Neuron (in vitro differentiated cells): ENCODE results near the gene TIMELESS.

Experiments used
- H2AFZ ChIP-seq: one replicate; pipeline ENCODE4 v1.6.1; 2013; ENCODE audit warnings: low read depth, mild to moderate bottlenecking, inconsistent platforms, low read length, moderate library complexity
- H3K27me3 ChIP-seq: one replicate; pipeline ENCODE4 v1.6.1; 2013; ENCODE audit warnings: low read length; ENCODE audit not compliant: insufficient read depth
- H3K36me3 ChIP-seq: one replicate; pipeline ENCODE4 v1.6.1; 2013; ENCODE audit warnings: low read length; ENCODE audit not compliant: insufficient read depth
- H3K4me1 ChIP-seq: one replicate; pipeline ENCODE4 v1.6.1; 2013; ENCODE audit warnings: low read length; ENCODE audit not compliant: insufficient read depth
- H3K4me3 ChIP-seq: 2 replicates; pipeline ENCODE4 v1.5.1; 2013; ENCODE audit warnings: mild to moderate bottlenecking, low read length, moderate library complexity
- H3K9me3 ChIP-seq: one replicate; pipeline ENCODE4 v1.6.1; 2013; ENCODE audit warnings: low read length

The TIMELESS gene

GRCh38 chr12:56382611-56383010, 66.6 kb downstream of the TIMELESS start:
- no peak overlapping the region for H3K4me3 ChIP-seq
- H2AFZ ChIP-seq: no peak overlapping the region
- H3K4me1 ChIP-seq: peaks cover 7% of the 10 kb centered on the region
- no peaks in the 10 kb centered on the region for H3K9me3 ChIP-seq
- no peaks in the 10 kb centered on the region for H3K36me3 ChIP-seq
- H3K27me3 ChIP-seq: no peaks in the 10 kb centered on the region

- Histone ChIP-seq H3K9me3 (no peaks in the 10 kb centered on the region), H3K4me1 (peaks cover 8% of the 10 kb centered on the region), H3K4me3 (no peak overlapping the region), H3K36me3 (no peaks in the 10 kb centered on the region), H3K27me3 (no peaks in the 10 kb centered on the region), H2AFZ (peak overlapping the region; percentile 64)
Measured at GRCh38 chr12:56377989-56378316, 71.3 kb downstream of the TIMELESS start.

- H3K36me3 ChIP-seq: no peaks in the 10 kb centered on the region
- H2AFZ ChIP-seq: peak overlapping the region; percentile 64
- no peaks in the 10 kb centered on the region for H3K9me3 ChIP-seq
- H3K4me3 ChIP-seq: no peak overlapping the region
- peaks cover 8% of the 10 kb centered on the region for H3K4me1 ChIP-seq
- no peaks in the 10 kb centered on the region for H3K27me3 ChIP-seq
Measured at GRCh38 chr12:56377310-56377988, 71.8 kb downstream of the TIMELESS start.

GRCh38 chr12:56375598-56376434, 73.4 kb downstream of the TIMELESS start:
- no peaks in the 10 kb centered on the region for H3K27me3 ChIP-seq
- H3K4me3 ChIP-seq: no peak overlapping the region

GRCh38 chr12:56374726-56375597, 74.3 kb downstream of the TIMELESS start:
- Histone ChIP-seq H3K36me3 (no peaks in the 10 kb centered on the region), H2AFZ (no peak overlapping the region), H3K9me3 (no peaks in the 10 kb centered on the region), H3K4me1 (peaks cover 8% of the 10 kb centered on the region), H3K4me3 (no peak overlapping the region), H3K27me3 (no peaks in the 10 kb centered on the region)

More at GRCh38 chr12:56375598-56376434, 73.4 kb downstream of the TIMELESS start:
- H3K9me3 ChIP-seq: no peaks in the 10 kb centered on the region
- no peak overlapping the region for H2AFZ ChIP-seq
- peaks cover 8% of the 10 kb centered on the region for H3K4me1 ChIP-seq
- H3K36me3 ChIP-seq: no peaks in the 10 kb centered on the region

- no peak overlapping the region for H3K4me3 ChIP-seq
- H2AFZ ChIP-seq: no peak overlapping the region
- H3K27me3 ChIP-seq: no peaks in the 10 kb centered on the region
- peaks cover 8% of the 10 kb centered on the region for H3K4me1 ChIP-seq
- H3K36me3 ChIP-seq: no peaks in the 10 kb centered on the region
- H3K9me3 ChIP-seq: no peaks in the 10 kb centered on the region
Measured at GRCh38 chr12:56373515-56373914, 75.7 kb downstream of the TIMELESS start.

- Histone ChIP-seq H3K4me3 (no peak overlapping the region), H3K4me1 (no peaks in the 10 kb centered on the region), H3K27me3 (no peaks in the 10 kb centered on the region), H2AFZ (no peak overlapping the region), H3K9me3 (no peaks in the 10 kb centered on the region), H3K36me3 (no peaks in the 10 kb centered on the region)
Measured at GRCh38 chr12:56366948-56367347, 82.3 kb downstream of the TIMELESS start.
